NCI-H187 treated with DMSO at 0.1 percent for 48 hours (cell line): ENCODE data around the gene SLC4A3.
"Not testable (repeated sequence)": the region's sequence is repeated elsewhere in the genome, so short reads cannot be mapped to it uniquely, and the experiment has no call there.

Experiments
- DNase-seq: peaks from one replicate; lab custom pipeline; 2025; lab: John Stamatoyannopoulos, UW

Gene SLC4A3

DNA sequence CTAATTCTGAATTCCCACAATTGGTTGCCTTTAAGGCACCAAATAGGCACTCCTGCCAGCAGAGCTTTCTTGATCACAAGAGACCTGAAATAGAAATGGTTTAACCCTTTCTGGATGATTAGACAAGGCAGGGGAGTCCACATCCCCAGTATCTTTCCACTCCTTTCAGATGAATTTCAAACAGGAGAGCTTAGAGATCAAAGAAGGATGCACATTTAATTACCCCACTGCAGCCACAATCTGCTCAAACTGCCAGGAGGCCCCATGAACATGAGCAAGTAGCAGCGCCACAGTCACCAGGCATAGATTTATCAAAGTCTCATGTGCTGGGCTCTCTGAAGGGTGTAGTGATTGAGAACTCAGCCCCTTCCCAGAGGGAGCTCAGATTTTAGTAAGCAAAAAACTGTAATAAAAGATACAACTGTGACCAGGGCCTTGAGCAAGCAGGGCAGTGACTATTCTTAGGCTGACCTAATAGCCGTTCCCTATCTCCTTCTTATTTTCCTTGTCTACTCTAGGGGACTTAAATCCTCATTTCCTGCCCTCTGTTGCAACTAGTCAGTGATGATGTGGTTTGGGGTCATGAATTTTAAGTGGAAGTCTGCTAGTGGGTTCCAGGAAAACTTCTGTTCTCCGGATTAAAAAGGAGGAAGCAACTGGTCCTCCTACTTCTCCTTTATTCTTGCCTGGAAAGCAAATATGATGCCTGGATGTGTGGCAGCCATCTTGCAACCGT lies 53.7 kb downstream of the SLC4A3 start:
- DNase-seq = no peak

DNA sequence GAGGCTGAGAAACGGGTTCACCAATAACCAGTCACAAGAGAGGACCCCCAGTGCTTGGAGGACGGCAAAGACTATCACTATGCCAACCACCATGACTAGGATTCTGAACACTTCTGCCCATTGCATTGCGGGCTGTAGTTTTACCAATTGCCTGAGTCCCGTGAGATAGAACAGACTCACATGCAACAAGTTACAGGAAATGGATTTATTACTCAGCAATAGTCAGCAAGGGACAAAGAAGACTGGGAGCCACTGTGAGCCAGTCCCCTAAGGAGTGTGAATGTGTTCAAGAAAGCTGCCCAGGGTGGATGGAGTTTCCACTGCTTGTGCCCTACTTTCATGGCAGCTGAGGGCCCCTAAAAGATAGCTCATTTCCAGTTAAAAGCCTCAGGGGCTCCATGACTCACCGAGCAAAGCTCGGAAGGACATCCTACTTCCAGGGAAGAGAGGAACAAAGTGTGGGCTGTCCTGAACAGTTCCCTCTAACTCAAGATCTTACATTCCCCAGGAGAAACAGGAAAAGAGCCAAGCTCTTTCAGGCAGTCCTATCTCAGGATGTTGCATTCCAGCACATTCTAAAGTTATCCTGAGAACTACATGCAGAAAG lies 54.4 kb downstream of the SLC4A3 start:
- DNase-seq = no peak

DNA sequence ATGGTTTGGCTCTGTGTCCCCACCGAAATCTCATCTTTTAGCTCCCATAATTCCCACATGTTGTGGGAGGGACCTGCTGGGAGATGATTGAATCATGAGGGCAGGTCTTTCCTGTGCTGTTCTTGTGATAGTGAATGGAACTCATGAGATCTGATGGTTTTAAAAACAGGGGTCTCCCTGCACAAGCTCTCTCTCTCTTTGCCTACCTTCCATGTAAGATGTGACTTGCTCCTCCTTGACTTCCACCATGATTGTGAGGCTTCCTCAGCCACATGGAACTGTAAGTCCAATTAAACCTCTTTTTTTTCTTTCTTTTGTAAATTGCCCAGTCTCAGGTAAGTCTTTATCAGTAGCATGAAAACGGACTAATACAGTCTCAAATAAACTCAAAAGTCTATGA lies 56.0 kb downstream of the SLC4A3 start:
- not testable (repeated sequence) for DNase-seq

DNA sequence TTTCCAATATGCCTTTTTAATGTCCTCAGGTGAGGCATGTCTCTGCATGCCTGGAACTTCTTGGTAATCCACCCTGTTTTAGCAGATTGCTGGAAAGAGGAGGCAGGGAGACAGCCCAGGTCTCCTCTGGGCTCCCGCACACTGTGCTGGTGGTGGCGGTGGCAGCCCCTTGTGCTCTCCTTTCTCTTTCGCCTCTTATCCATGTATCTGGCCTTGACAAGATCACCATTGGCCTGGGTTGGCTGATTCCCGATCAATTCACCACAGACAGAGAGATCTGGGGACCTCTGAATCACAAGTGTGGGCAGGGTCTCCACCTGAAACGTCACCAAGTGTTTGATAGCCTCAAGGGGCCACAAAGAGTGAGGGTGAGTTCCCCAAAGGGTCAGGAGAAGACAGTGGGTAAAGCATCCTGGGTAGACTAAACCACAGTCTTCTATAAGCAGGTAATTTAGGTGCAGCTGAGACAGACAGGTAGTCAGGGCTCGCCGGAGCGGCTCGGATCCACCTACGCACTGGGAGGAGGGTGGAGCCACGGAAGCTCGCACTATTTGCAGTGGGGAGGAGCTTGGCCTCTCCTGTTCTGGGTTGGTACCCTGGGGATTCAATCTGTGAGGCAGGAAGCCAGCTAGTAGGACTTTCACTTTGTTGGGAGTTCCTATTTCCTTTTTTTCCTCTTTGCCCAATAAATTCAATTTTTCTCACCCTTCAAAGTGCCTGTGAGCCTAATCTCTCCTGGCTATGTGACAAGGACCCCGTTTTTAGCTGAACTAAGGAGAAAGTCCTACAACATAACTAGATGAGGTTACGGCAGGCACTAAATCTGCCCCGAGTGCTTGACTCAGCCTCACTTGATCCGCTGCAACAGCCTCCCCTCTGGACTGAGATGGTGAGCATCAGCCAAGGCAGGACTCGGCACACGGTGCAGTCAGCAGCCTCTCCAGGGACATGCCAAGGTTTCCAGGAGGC lies 57.6 kb downstream of the SLC4A3 start:
- DNase-seq = peak; percentile 4

GRCh38 chr2:219687272-219687671 lies 59.8 kb downstream of the SLC4A3 start:
- no peak for DNase-seq

- no peak for DNase-seq
Measured at GRCh38 chr2:219687882-219688559, 60.6 kb downstream of the SLC4A3 start.

GRCh38 chr2:219688560-219689445 lies 61.4 kb downstream of the SLC4A3 start:
- no peak for DNase-seq

GRCh38 chr2:219689676-219690628 lies 62.5 kb downstream of the SLC4A3 start:
- no peak for DNase-seq

DNA sequence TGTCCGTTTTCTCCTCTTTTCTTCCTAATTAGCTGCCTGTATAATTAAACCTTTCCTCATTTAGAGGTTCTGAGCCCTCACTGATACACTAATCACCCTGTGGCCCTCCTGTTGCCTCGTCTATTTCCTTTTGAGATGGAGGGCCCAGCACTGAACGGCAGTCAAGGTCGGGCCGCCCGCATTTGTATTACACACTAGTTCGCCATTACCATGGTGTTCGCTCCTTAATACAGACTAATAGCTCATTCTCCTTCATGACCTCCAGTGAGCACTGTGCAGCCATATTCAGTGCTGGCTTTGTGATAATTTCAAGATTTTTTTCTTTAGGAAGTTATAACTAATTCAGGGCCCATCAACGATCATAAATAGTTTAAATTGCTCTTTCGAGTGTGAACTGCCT lies 64.1 kb downstream of the SLC4A3 start:
- DNase-seq = no peak
